GM10847 (cell line): ENCODE results near the gene KRT75.

ENCODE experiments used
- POLR2A ChIP-seq: IDR thresholded peaks from 2 replicates; pipeline ENCODE4 v1.6.1; 2011; ENCODE audit not compliant: insufficient read length; ENCODE audit errors: extremely low read depth

KRT75 gene

GRCh38 chr12:52403561-52403960 is 30.6 kb downstream of the KRT75 start:
- no peak for TF ChIP-seq POLR2A

GRCh38 chr12:52402873-52403540 is 31.2 kb downstream of the KRT75 start:
- TF ChIP-seq POLR2A, result no peak

- TF ChIP-seq POLR2A, result no peak
Observed at GRCh38 chr12:52402377-52402776, 31.8 kb downstream of the KRT75 start.

GRCh38 chr12:52401926-52402325 is 32.2 kb downstream of the KRT75 start:
- TF ChIP-seq POLR2A, result no peak

- TF ChIP-seq POLR2A, result no peak
Observed at GRCh38 chr12:52401526-52401925, 32.6 kb downstream of the KRT75 start.

- no peak for TF ChIP-seq POLR2A
Observed at GRCh38 chr12:52400906-52401305, 33.3 kb downstream of the KRT75 start.

GRCh38 chr12:52399756-52400155 is 34.4 kb downstream of the KRT75 start:
- TF ChIP-seq POLR2A, result no peak

GRCh38 chr12:52398176-52398575 is 36.0 kb downstream of the KRT75 start:
- no peak for TF ChIP-seq POLR2A

GRCh38 chr12:52396656-52397055 is 37.5 kb downstream of the KRT75 start:
- TF ChIP-seq POLR2A, result no peak

GRCh38 chr12:52395761-52396434 is 38.3 kb downstream of the KRT75 start:
- no peak for TF ChIP-seq POLR2A

GRCh38 chr12:52394836-52395405 is 39.2 kb downstream of the KRT75 start:
- no peak for TF ChIP-seq POLR2A

- no peak for TF ChIP-seq POLR2A
Observed at GRCh38 chr12:52392465-52393007, 41.6 kb downstream of the KRT75 start.

- no peak for TF ChIP-seq POLR2A
Observed at GRCh38 chr12:52391618-52392002, 42.6 kb downstream of the KRT75 start.

GRCh38 chr12:52390739-52391617 is 43.2 kb downstream of the KRT75 start:
- TF ChIP-seq POLR2A, result no peak

- no peak for TF ChIP-seq POLR2A
Observed at GRCh38 chr12:52389313-52390207, 44.6 kb downstream of the KRT75 start.

GRCh38 chr12:52387859-52388258 is 46.3 kb downstream of the KRT75 start:
- no peak for TF ChIP-seq POLR2A
